ES-I3 (cell line): Measurements from ENCODE around the gene SLC6A7.

Experiments
- H3K36me3 ChIP-seq: 2 replicates; pipeline ENCODE4 v1.6.1; 2013; ENCODE audit warnings: mild to moderate bottlenecking, low read length, control low read depth, moderate library complexity; ENCODE audit not compliant: insufficient read depth
- H3K4me1 ChIP-seq: 2 replicates; pipeline ENCODE4 v1.6.1; 2013; ENCODE audit warnings: mild to moderate bottlenecking, control low read depth, low read length; ENCODE audit not compliant: insufficient read depth
- H3K9ac ChIP-seq: 2 replicates; pipeline ENCODE4 v1.6.1; 2013; ENCODE audit warnings: low read depth, mild to moderate bottlenecking, low read length, moderate library complexity
- H3K9me3 ChIP-seq: 2 replicates; pipeline ENCODE4 v1.6.1; 2013; ENCODE audit warnings: mild to moderate bottlenecking, low read length, moderate library complexity; ENCODE audit not compliant: control insufficient read depth, insufficient read depth

Gene SLC6A7

GRCh38 chr5:150161242-150162141 is 28.4 kb upstream of the SLC6A7 start:
- Histone ChIP-seq H3K4me1 (peaks cover 13% of the 10 kb centered on the region; the same call in 1 of the 2 replicates), H3K9ac (no peak overlapping the region), H3K36me3 (no peaks in the 10 kb centered on the region), H3K9me3 (no peaks in the 10 kb centered on the region)

- Histone ChIP-seq H3K4me1 (peaks cover 13% of the 10 kb centered on the region; the same call in 1 of the 2 replicates), H3K9ac (no peak overlapping the region), H3K9me3 (no peaks in the 10 kb centered on the region), H3K36me3 (no peaks in the 10 kb centered on the region)
Observed at GRCh38 chr5:150162142-150162513, 27.7 kb upstream of the SLC6A7 start.

GRCh38 chr5:150163035-150163434 is 26.8 kb upstream of the SLC6A7 start:
- H3K9ac ChIP-seq, result no peak overlapping the region
- no peaks in the 10 kb centered on the region for H3K36me3 ChIP-seq
- H3K4me1 ChIP-seq, result peaks cover 20% of the 10 kb centered on the region; the same call in 1 of the 2 replicates
- H3K9me3 ChIP-seq, result no peaks in the 10 kb centered on the region

GRCh38 chr5:150163547-150164059 is 26.3 kb upstream of the SLC6A7 start:
- Histone ChIP-seq H3K9me3 (no peaks in the 10 kb centered on the region), H3K4me1 (peaks cover 25% of the 10 kb centered on the region; the same call in 1 of the 2 replicates), H3K36me3 (no peaks in the 10 kb centered on the region), H3K9ac (no peak overlapping the region)

- Histone ChIP-seq H3K9ac (no peak overlapping the region), H3K9me3 (no peaks in the 10 kb centered on the region), H3K4me1 (peaks cover 25% of the 10 kb centered on the region; the same call in 1 of the 2 replicates), H3K36me3 (no peaks in the 10 kb centered on the region)
Observed at GRCh38 chr5:150164211-150164980, 25.5 kb upstream of the SLC6A7 start.

- peaks cover 18% of the 10 kb centered on the region; the same call in 1 of the 2 replicates for H3K4me1 ChIP-seq
- no peaks in the 10 kb centered on the region for H3K9me3 ChIP-seq
- H3K36me3 ChIP-seq, result no peaks in the 10 kb centered on the region
- no peak overlapping the region; the same call in 1 of the 2 replicates for H3K9ac ChIP-seq
Observed at GRCh38 chr5:150166037-150166649, 23.7 kb upstream of the SLC6A7 start.

- Histone ChIP-seq H3K9me3 (no peaks in the 10 kb centered on the region), H3K9ac (peak within 1 kb of the TSS; percentile 29; the same call in 1 of the 2 replicates)
Observed at GRCh38 chr5:150166650-150167511, 23.0 kb upstream of the SLC6A7 start, which contains the start of gene CDX1. Gene CDX1 (plus strand): TSS chr5:150166778. CDS start chr5:150166877, 99 bp downstream.

GRCh38 chr5:150167512-150167850 is 22.4 kb upstream of the SLC6A7 start:
- H3K4me1 ChIP-seq, result peaks cover 15% of the 10 kb centered on the region; the same call in 1 of the 2 replicates
- H3K9ac ChIP-seq, result peak overlapping the region; percentile 29; the same call in 1 of the 2 replicates
- no peaks in the 10 kb centered on the region for H3K36me3 ChIP-seq
- no peaks in the 10 kb centered on the region for H3K9me3 ChIP-seq

More at GRCh38 chr5:150166650-150167511, 23.0 kb upstream of the SLC6A7 start, which contains the start of gene CDX1:
- H3K4me1 ChIP-seq, result peaks cover 15% of the 10 kb centered on the region; the same call in 1 of the 2 replicates
- no peaks in the 10 kb centered on the region for H3K36me3 ChIP-seq

- peaks cover 15% of the 10 kb centered on the region; the same call in 1 of the 2 replicates for H3K4me1 ChIP-seq
- no peaks in the 10 kb centered on the region for H3K36me3 ChIP-seq
- H3K9me3 ChIP-seq, result no peaks in the 10 kb centered on the region
- H3K9ac ChIP-seq, result no peak overlapping the region; the same call in 1 of the 2 replicates
Observed at GRCh38 chr5:150167908-150168307, 22.0 kb upstream of the SLC6A7 start.

GRCh38 chr5:150168864-150169263 is 21.0 kb upstream of the SLC6A7 start:
- Histone ChIP-seq H3K4me1 (peaks cover 12% of the 10 kb centered on the region; the same call in 1 of the 2 replicates), H3K9ac (no peak overlapping the region), H3K9me3 (no peaks in the 10 kb centered on the region), H3K36me3 (no peaks in the 10 kb centered on the region)

GRCh38 chr5:150172145-150172544 is 17.7 kb upstream of the SLC6A7 start:
- H3K36me3 ChIP-seq, result no peaks in the 10 kb centered on the region
- peaks cover 11% of the 10 kb centered on the region; the same call in 1 of the 2 replicates for H3K4me1 ChIP-seq
- no peak overlapping the region for H3K9ac ChIP-seq
- H3K9me3 ChIP-seq, result no peaks in the 10 kb centered on the region

GRCh38 chr5:150172556-150172955 is 17.3 kb upstream of the SLC6A7 start:
- Histone ChIP-seq H3K4me1 (peaks cover 10% of the 10 kb centered on the region; the same call in 1 of the 2 replicates), H3K9ac (no peak overlapping the region), H3K36me3 (no peaks in the 10 kb centered on the region), H3K9me3 (no peaks in the 10 kb centered on the region)

- Histone ChIP-seq H3K36me3 (no peaks in the 10 kb centered on the region), H3K9me3 (no peaks in the 10 kb centered on the region), H3K4me1 (peaks cover 4% of the 10 kb centered on the region; the same call in 1 of the 2 replicates), H3K9ac (no peak overlapping the region)
Observed at GRCh38 chr5:150173161-150173560, 16.7 kb upstream of the SLC6A7 start.
